H1 (cell line): ENCODE measurements around the gene ABHD14A. TPM values are rescaled to one million over a fixed set of nuclear protein-coding genes. Genes with fewer than 3 reads are reported as not detected.

ENCODE experiments used
- CTCF ChIA-PET: fragments of 300-600 bp; sonication (Branson Sonifier 250); formaldehyde crosslinking; loops from one replicate; lab custom pipeline; 2021; ENCODE audit not compliant: partially characterized antibody; lab: Charles Lee
- POLR2A ChIA-PET: fragments of 300-600 bp; sonication (Branson Sonifier 250); formaldehyde crosslinking; loops from one replicate; lab custom pipeline; 2021; ENCODE audit warnings: inconsistent platforms; ENCODE audit not compliant: partially characterized antibody; lab: Charles Lee
- DNase-seq, 2 experiments: peaks; one replicate each; pipeline versions ENCODE4 v3.0.0 to v3.0.0-alpha.2; 2010 to 2022; ENCODE audit warnings: low spot score in 2 of 2, low read depth in 1 of 2, mixed read lengths in 1 of 2
- FAIRE-seq: peaks from 2 replicates; lab custom pipeline; 2011; peaks lifted over from hg19 to GRCh38; lab: Jason Lieb, UNC
- H2AFZ ChIP-seq: 2 replicates; pipeline ENCODE4 v1.8.1; 2012; ENCODE audit warnings: low read length, inconsistent platforms
- H2AK5ac ChIP-seq: 2 replicates; pipeline ENCODE4 v1.6.1; 2013; ENCODE audit warnings: low read depth, low read length
- H2BK120ac ChIP-seq: replicated peaks from 2 replicates; pipeline ENCODE3; 2013; ENCODE audit warnings: low read depth, low read length, inconsistent platforms
- H2BK12ac ChIP-seq: 2 replicates; pipeline ENCODE4 v1.6.1; 2013; ENCODE audit warnings: low read depth, low read length
- H2BK15ac ChIP-seq: 2 replicates; pipeline ENCODE4 v1.6.1; 2013; ENCODE audit warnings: low read length
- H2BK20ac ChIP-seq: 2 replicates; pipeline ENCODE4 v1.6.1; 2013; ENCODE audit warnings: low read length
- H2BK5ac ChIP-seq: 2 replicates; pipeline ENCODE4 v1.6.1; 2013; ENCODE audit warnings: low read depth, low read length
- H3K14ac ChIP-seq: 2 replicates; pipeline ENCODE4 v1.6.1; 2013; ENCODE audit warnings: inconsistent platforms; ENCODE audit not compliant: insufficient read length
- H3K18ac ChIP-seq: 2 replicates; pipeline ENCODE4 v1.6.1; 2013; ENCODE audit warnings: low read length; ENCODE audit errors: extremely low read depth
- H3K23ac ChIP-seq: 2 replicates; pipeline ENCODE4 v1.6.1; 2013; ENCODE audit warnings: inconsistent platforms; ENCODE audit not compliant: insufficient read length
- H3K23me2 ChIP-seq: 2 replicates; pipeline ENCODE4 v1.6.1; 2013; ENCODE audit warnings: low read depth, low read length
- H3K27ac ChIP-seq: 2 replicates; pipeline ENCODE4 v1.6.1; 2011; ENCODE audit warnings: low read depth, low read length, inconsistent platforms
- H3K27me3 ChIP-seq, 4 experiments: replicated peaks in 1 of 4; 1 replicate in 1 of 4; 2 replicates in 3 of 4; pipeline versions ENCODE4 v1.6.1 to v1.8.1; 2011 to 2013; ENCODE audit warnings: low read length in 3 of 4, mild to moderate bottlenecking in 3 of 4, inconsistent platforms in 2 of 4, mixed read lengths in 2 of 4, moderate library complexity in 1 of 4; ENCODE audit not compliant: control insufficient read depth in 3 of 4, insufficient read depth in 3 of 4; ENCODE audit errors: extremely low read depth in 1 of 4
- H3K36me3 ChIP-seq, 4 experiments: 2 replicates each; pipeline versions ENCODE4 v1.6.1 to v1.8.1; 2011 to 2013; ENCODE audit warnings: mild to moderate bottlenecking in 4 of 4, low read length in 3 of 4, moderate library complexity in 2 of 4, control low read depth in 1 of 4, inconsistent platforms in 1 of 4; ENCODE audit not compliant: insufficient read depth in 4 of 4, control insufficient read depth in 2 of 4
- H3K4ac ChIP-seq: replicated peaks from 2 replicates; pipeline ENCODE3; 2013; ENCODE audit warnings: low read length, low read depth, mixed read lengths, inconsistent platforms; ENCODE audit not compliant: insufficient read length
- H3K4me1 ChIP-seq, 4 experiments: replicated peaks in 1 of 4; 1 replicate in 1 of 4; 2 replicates in 3 of 4; pipeline versions ENCODE4 v1.6.1 to v1.8.1; 2011 to 2013; ENCODE audit warnings: low read length in 3 of 4, inconsistent platforms in 2 of 4, mixed read lengths in 1 of 4; ENCODE audit not compliant: insufficient read depth in 4 of 4, control insufficient read depth in 3 of 4
- H3K4me2 ChIP-seq, 2 experiments: 2 replicates each; pipeline versions ENCODE4 v1.6.1 to v1.8.1; 2011 to 2013; ENCODE audit warnings: low read depth in 2 of 2, low read length in 2 of 2, control low read depth in 1 of 2, inconsistent platforms in 1 of 2, mild to moderate bottlenecking in 1 of 2; ENCODE audit not compliant: insufficient read depth in 1 of 2
- H3K4me3 ChIP-seq, 4 experiments: fragments of 200-600, 300-600 bp in 1 of 4; sonication (generic), shearing (Covaris generic), sonication (Bioruptor Twin) in 1 of 4; 2 replicates each; pipeline versions ENCODE4 v1.5.1 to v1.8.1; 2011 to 2016; ENCODE audit warnings: low read length in 4 of 4, low read depth in 3 of 4, control low read depth in 2 of 4, inconsistent platforms in 2 of 4, mild to moderate bottlenecking in 2 of 4, mixed read lengths in 1 of 4, moderate library complexity in 1 of 4; ENCODE audit not compliant: insufficient read depth in 2 of 4; ENCODE audit errors: extremely low read depth in 1 of 4
- H3K56ac ChIP-seq: replicated peaks from 2 replicates; pipeline ENCODE3; 2013; ENCODE audit warnings: low read depth, mild to moderate bottlenecking, mixed read lengths, low read length, inconsistent platforms; ENCODE audit not compliant: insufficient read length
- H3K79me1 ChIP-seq: 2 replicates; pipeline ENCODE4 v1.6.1; 2013; ENCODE audit warnings: low read depth, low read length, control low read depth
- H3K79me2 ChIP-seq, 2 experiments: 2 replicates each; pipeline versions ENCODE4 v1.6.1 to v1.8.1; 2012 to 2013; ENCODE audit warnings: low read length in 2 of 2, mild to moderate bottlenecking in 2 of 2, inconsistent platforms in 1 of 2; ENCODE audit not compliant: insufficient read depth in 2 of 2, control insufficient read depth in 1 of 2
- H3K9ac ChIP-seq, 4 experiments: replicated peaks in 1 of 4; 1 replicate in 1 of 4; 2 replicates in 3 of 4; pipeline versions ENCODE4 v1.6.1 to v1.8.1; 2011 to 2013; ENCODE audit warnings: low read depth in 3 of 4, low read length in 3 of 4, control low read depth in 2 of 4, mild to moderate bottlenecking in 2 of 4, moderate library complexity in 2 of 4, inconsistent platforms in 1 of 4; ENCODE audit errors: extremely low read depth in 1 of 4
- H3K9me3 ChIP-seq, 2 experiments: 2 replicates each; pipeline versions ENCODE4 v1.6.1 to v1.8.1; 2012 to 2013; ENCODE audit warnings: mild to moderate bottlenecking in 2 of 2, moderate library complexity in 2 of 2, control low read depth in 1 of 2, inconsistent platforms in 1 of 2, low read depth in 1 of 2, low read length in 1 of 2, mixed read lengths in 1 of 2; ENCODE audit not compliant: insufficient read depth in 2 of 2
- H4K20me1 ChIP-seq, 2 experiments: replicated peaks in 1 of 2; 2 replicates each; pipeline versions ENCODE3 to v1.8.1; 2011 to 2013; ENCODE audit warnings: inconsistent platforms in 2 of 2, low read length in 2 of 2, mild to moderate bottlenecking in 1 of 2; ENCODE audit not compliant: insufficient read depth in 2 of 2, control insufficient read depth in 1 of 2
- H4K5ac ChIP-seq: 2 replicates; pipeline ENCODE4 v1.6.1; 2013; ENCODE audit warnings: low read length, low read depth, mixed read lengths, inconsistent platforms; ENCODE audit not compliant: insufficient read length
- H4K8ac ChIP-seq: 2 replicates; pipeline ENCODE4 v1.8.0; 2013; ENCODE audit warnings: mild to moderate bottlenecking, moderate library complexity, low read length, inconsistent platforms; ENCODE audit not compliant: insufficient read depth; ENCODE audit errors: extremely low read depth
- H4K91ac ChIP-seq: replicated peaks from 2 replicates; pipeline ENCODE3; 2013; ENCODE audit warnings: low read length, mixed read lengths, inconsistent platforms; ENCODE audit not compliant: insufficient read length
- CTBP2 ChIP-seq: IDR thresholded peaks from 2 replicates; pipeline ENCODE4 v1.7.0; 2011; ENCODE audit warnings: borderline replicate concordance, mild to moderate bottlenecking, moderate library complexity, mixed read lengths, low read length; ENCODE audit not compliant: insufficient read depth, insufficient read length
- HDAC6 ChIP-seq: IDR thresholded peaks from one replicate; pipeline ENCODE4 v1.7.1; 2012; ENCODE audit warnings: low read depth, mild to moderate bottlenecking, inconsistent platforms, low read length, moderate library complexity
- JUND ChIP-seq: IDR thresholded peaks from 2 replicates; pipeline ENCODE4 v1.6.1; 2011; ENCODE audit warnings: mild to moderate bottlenecking, improper control_type of control experiment, low read length
- KDM1A ChIP-seq: fragments of 200-600, 300-600 bp; sonication (generic); IDR thresholded peaks from 2 replicates; pipeline ENCODE4 v1.7.1; 2016; ENCODE audit warnings: mild to moderate bottlenecking, low read length, borderline replicate concordance
- KDM5A ChIP-seq: fragments of 200-600 bp; IDR thresholded peaks from 2 replicates; pipeline ENCODE4 v1.7.1; 2012; ENCODE audit warnings: mild to moderate bottlenecking, low read length, inconsistent platforms, mixed read lengths
- SIN3A ChIP-seq, 2 experiments: IDR thresholded peaks in 1 of 2; conservative IDR thresholded peaks in 1 of 2; 2 replicates each; pipeline ENCODE4 v1.6.1; 2011 to 2012; ENCODE audit warnings: low read length in 2 of 2, improper control_type of control experiment in 1 of 2, low read depth in 1 of 2, mild to moderate bottlenecking in 1 of 2
- SP2 ChIP-seq: IDR thresholded peaks from 2 replicates; pipeline ENCODE4 v1.6.1; 2012; ENCODE audit warnings: mild to moderate bottlenecking, low read length, inconsistent platforms
- TAF7 ChIP-seq: optimal IDR thresholded peaks from 2 replicates; pipeline ENCODE3; 2011; ENCODE audit warnings: low read depth, mild to moderate bottlenecking, inconsistent platforms, low read length, moderate library complexity, borderline replicate concordance
- TCF12 ChIP-seq: IDR thresholded peaks from 2 replicates; pipeline ENCODE4 v1.6.1; 2011; ENCODE audit warnings: low read depth, mild to moderate bottlenecking, low read length
- YY1 ChIP-seq: IDR thresholded peaks from 2 replicates; pipeline ENCODE4 v1.6.1; 2011; ENCODE audit warnings: low read depth, mild to moderate bottlenecking, low read length
- ZNF274 ChIP-seq: IDR thresholded peaks from 2 replicates; pipeline ENCODE4 v1.7.0; 2012; ENCODE audit warnings: low read length, borderline replicate concordance; ENCODE audit errors: extremely low read depth
- WGBS, 2 experiments: shearing (Covaris generic) in 1 of 2; methylation state at CpG; one replicate each; pipeline versions ENCODE4 v1.1.6 to v1.1.7; 2013 to 2015; ENCODE audit warnings: low lambda C conversion rate in 2 of 2, mixed read lengths in 2 of 2, inconsistent platforms in 1 of 2, low coverage in 1 of 2, missing lambda C conversion rate in 1 of 2; ENCODE audit not compliant: insufficient replicate concordance in 2 of 2, insufficient coverage in 1 of 2, insufficient read length in 1 of 2; ENCODE audit errors: extremely low coverage in 1 of 2, missing lambda C conversion rate in 1 of 2; 5-methylcytosine and 5-hydroxymethylcytosine counted together
- polyA plus RNA-seq, 7 experiments: library from polyadenylated mRNA; depleted of rRNA in 3 of 7; stranded (reverse) in 5 of 7; unstranded in 2 of 7; fragments of >200 nt in 5 of 7; fragments of 200-250 nt in 2 of 7; gene quantifications; 1 replicate in 5 of 7; 2 replicates in 1 of 7; 4 replicates in 1 of 7; pipeline versions ENCODE4 v1.2.1 to v1.2.3, GENCODE V29; 2011 to 2013; ENCODE audit warnings: missing spikeins in 2 of 7, mixed read lengths in 2 of 7
- total RNA-seq: library from RNA; stranded (reverse); fragmentation: NEBNext Ultra II Directional; extraction: Animal tissue kit (Norgen Biotek cat#: 25700); gene quantifications from 2 replicates; pipeline ENCODE4 v1.2.1, GENCODE V29; 2021

The ABHD14A gene
- total and polyA plus RNA-seq, 2 of the 8 experiments (the other 6 are each of a cell fraction or from before 2014, with no cell fraction given), result 4.6 to 9.8 TPM

- H3K27me3 ChIP-seq, result peaks cover 0 to 10% (median 4%) of the 10 kb centered on the region in 4 experiments; a peak in 4 of 7 replicates
- no peak for FAIRE-seq
- no peak for TF ChIP-seq SIN3A (conservative IDR thresholded peaks at IDR 0.05 in 1 of 2, IDR thresholded peaks at IDR 0.05 in 1 of 2; ENCODE audit: low read depth in 1 of 2, low read length in 2 of 2)
- TF ChIP-seq HDAC6, result no peak
- no peak for TF ChIP-seq KDM1A
- TF ChIP-seq CTBP2, result no peak
- no peak for TF ChIP-seq ZNF274
- TF ChIP-seq YY1, result no peak
- no peak for TF ChIP-seq JUND
- no peak for TF ChIP-seq SP2
- TF ChIP-seq TAF7, result no peak
- no peak for TF ChIP-seq KDM5A
- TF ChIP-seq TCF12, result no peak
These were observed 31.1 kb upstream of the ABHD14A start for GRCh38 chr3:51943451-51944391.

More at GRCh38 chr3:51943451-51944391, 31.1 kb upstream of the ABHD14A start:
- ChIA-PET CTCF (interaction anchor here (1.0 to 5.1 kb wide), 12 partner anchors 9 to 239 kb away, joined by 3 to 44 read pairs (median 8); partner anchors contain the start of genes ABHD14A, ABHD14B, ACY1 and GPR62), POLR2A (interaction anchor here (0.6 to 15.7 kb wide), 8 partner anchors 11 to 601 kb away, joined by 3 to 148 read pairs (median 10); partner anchors contain the start of genes ABHD14A, ABHD14B, GPR62 and PCBP4)
- Histone ChIP-seq H2BK15ac (no peak overlapping the region), H3K4me3 (no peak overlapping the region), H3K4me1 (peaks cover 2 to 13% (median 6%) of the 10 kb centered on the region in 4 experiments), H3K79me2 (peaks cover 0 to 26% of the 10 kb centered on the region in 2 experiments; a peak in 3 of 4 replicates), H3K27ac (no peak overlapping the region), H3K79me1 (peaks cover 9% of the 10 kb centered on the region), H2AFZ (no peak overlapping the region), H3K4ac (no peak overlapping the region), H4K5ac (no peak overlapping the region), H4K8ac (no peak overlapping the region; the same call in 1 of the 2 replicates), H2BK120ac (no peak overlapping the region), H2BK20ac (no peak overlapping the region), H3K36me3 (no peaks in the 10 kb centered on the region), H3K56ac (no peak overlapping the region), H4K20me1 (peaks cover 3 to 15% of the 10 kb centered on the region in 2 experiments), H2AK5ac (no peak overlapping the region), H3K9me3 (no peaks in the 10 kb centered on the region), H2BK5ac (no peak overlapping the region), H3K23me2 (peaks cover 9% of the 10 kb centered on the region; the same call in 1 of the 2 replicates), H4K91ac (no peak overlapping the region), H3K18ac (no peak overlapping the region), H3K14ac (no peak overlapping the region), H3K4me2 (no peak overlapping the region), H3K9ac (no peak overlapping the region), H3K23ac (no peak overlapping the region), H2BK12ac (no peak overlapping the region)
- 89% methylated on average over 12 of the region's 21 CpGs; no CpG with 5 or more reads in 1 of the 2 experiments for WGBS, 2 experiments
- no peak for DNase-seq
